ENCODE results near the gene ARFGEF3.
"Not testable (repeated sequence)": the region's sequence is repeated elsewhere in the genome, so short reads cannot be mapped to it uniquely, and the experiment has no call there.

Gene ARFGEF3

GRCh38 chr6:138275976-138276375, 114.2 kb downstream of the ARFGEF3 start:
- DNase-seq = no peak

GRCh38 chr6:138277835-138278234, 116.1 kb downstream of the ARFGEF3 start:
- no peak for DNase-seq

GRCh38 chr6:138278326-138278725, 116.6 kb downstream of the ARFGEF3 start:
- no peak for DNase-seq

- no peak for DNase-seq
Measured at GRCh38 chr6:138285800-138286199, 124.1 kb downstream of the ARFGEF3 start.

GRCh38 chr6:138286698-138287097, 125.0 kb downstream of the ARFGEF3 start:
- DNase-seq = no peak

- DNase-seq = peak; percentile 46
Measured at GRCh38 chr6:138287144-138287955, 125.6 kb downstream of the ARFGEF3 start.

GRCh38 chr6:138288428-138289085, 126.8 kb downstream of the ARFGEF3 start:
- not testable (repeated sequence) for DNase-seq

GRCh38 chr6:138289739-138290138, 128.0 kb downstream of the ARFGEF3 start:
- DNase-seq = no peak

GRCh38 chr6:138290423-138290962, 128.8 kb downstream of the ARFGEF3 start:
- no peak for DNase-seq

GRCh38 chr6:138291036-138291848, 129.5 kb downstream of the ARFGEF3 start:
- DNase-seq = no peak

- DNase-seq = no peak
Measured at GRCh38 chr6:138291849-138292181, 130.1 kb downstream of the ARFGEF3 start.

- no peak for DNase-seq
Measured at GRCh38 chr6:138292482-138292881, 130.7 kb downstream of the ARFGEF3 start.

GRCh38 chr6:138293428-138294395, 132.0 kb downstream of the ARFGEF3 start:
- no peak for DNase-seq

- DNase-seq = no peak
Measured at GRCh38 chr6:138296381-138296780, 134.6 kb downstream of the ARFGEF3 start.

- no peak for DNase-seq
Measured at GRCh38 chr6:138296786-138297185, 135.0 kb downstream of the ARFGEF3 start.

- no peak for DNase-seq
Measured at GRCh38 chr6:138297761-138298298, 136.1 kb downstream of the ARFGEF3 start.

GRCh38 chr6:138300469-138300868, 138.7 kb downstream of the ARFGEF3 start:
- DNase-seq = no peak

- no peak for DNase-seq
Measured at GRCh38 chr6:138302554-138302953, 140.8 kb downstream of the ARFGEF3 start.

GRCh38 chr6:138307352-138307751, 145.6 kb downstream of the ARFGEF3 start:
- DNase-seq = no peak

- DNase-seq = no peak
Measured at GRCh38 chr6:138307816-138308730, 146.3 kb downstream of the ARFGEF3 start.

GRCh38 chr6:138308731-138309110, 147.0 kb downstream of the ARFGEF3 start:
- DNase-seq = no peak

Measured in stimulated activated CD4-positive, alpha-beta T cell treated with anti-CD3 and anti-CD28 coated beads, Interleukin-4, amount 100 ng/mL, for 1 hour (primary cell).